Measurements from ENCODE around the gene CNTN4. TPM values are rescaled to one million over a fixed set of nuclear protein-coding genes. Genes with fewer than 3 reads are reported as not detected.

Gene CNTN4
- total RNA-seq, 1 experiment from 2014 or later: 1.6 TPM

GRCh38 chr3:2078821-2079220 lies 19.8 kb upstream of the CNTN4 start:
- Mint-ChIP-seq H3K4me1 (no peaks in the 10 kb centered on the region), H3K36me3 (ENCODE audit: insufficient read depth in 1 of 3, low read depth in 3 of 3) (peaks cover 0 to 6% (median 0%) of the 10 kb centered on the region in 3 experiments; a peak in 2 of 7 replicates), H3K4me3 (no peak overlapping the region), H3K27ac (no peak overlapping the region), H3K9me3 (peaks cover 0 to 6% of the 10 kb centered on the region in 2 experiments; a peak in 2 of 5 replicates), H3K27me3 (ENCODE audit: low read depth) (no peaks in the 10 kb centered on the region)
- Histone ChIP-seq H3K9ac (ENCODE audit: extremely low read depth, insufficient read length, low read length) (no peak overlapping the region), H2BK120ac (ENCODE audit: low read depth, low read length, poor library complexity, severe bottlenecking) (no peak overlapping the region), H3K79me1 (ENCODE audit: insufficient read depth, low read depth, low read length, poor library complexity, severe bottlenecking) (no peaks in the 10 kb centered on the region), H3K23me2 (ENCODE audit: insufficient read length, low read depth, low read length, poor library complexity, severe bottlenecking) (no peaks in the 10 kb centered on the region), H4K5ac (ENCODE audit: insufficient read length, low read depth, low read length) (no peak overlapping the region), H4K8ac (replicated peaks; ENCODE audit: insufficient read length, low read depth, low read length) (no peak overlapping the region), H2BK12ac (ENCODE audit: insufficient read length, low read depth, low read length) (no peak overlapping the region), H3K23ac (ENCODE audit: insufficient read length, low read depth, low read length) (no peak overlapping the region), H2BK15ac (ENCODE audit: low read depth, low read length) (no peak overlapping the region), H3K27me3 (ENCODE audit: insufficient read depth, low read length) (no peaks in the 10 kb centered on the region), H3K4ac (ENCODE audit: low read depth, low read length) (no peak overlapping the region), H3K27ac (ENCODE audit: insufficient read length, low read depth, low read length) (no peak overlapping the region), H3K4me1 (ENCODE audit: insufficient read depth, low read length) (no peaks in the 10 kb centered on the region), H3K9me3 (ENCODE audit: control insufficient read depth, low read depth, low read length) (no peaks in the 10 kb centered on the region), H2BK20ac (ENCODE audit: low read depth, low read length, poor library complexity, severe bottlenecking) (no peak overlapping the region), H4K91ac (ENCODE audit: insufficient read length, low read depth, low read length) (no peak overlapping the region), H2AK5ac (ENCODE audit: insufficient read length, low read length) (no peak overlapping the region), H3T11ph (ENCODE audit: low read length) (no peak overlapping the region), H2BK5ac (ENCODE audit: insufficient read length, low read length) (no peak overlapping the region), H3K4me2 (ENCODE audit: insufficient read depth, insufficient read length, low read length) (no peak overlapping the region), H2AFZ (ENCODE audit: low read length) (no peak overlapping the region), H3K56ac (ENCODE audit: insufficient read length, low read depth, low read length) (no peak overlapping the region), H3K14ac (ENCODE audit: insufficient read depth, low read length) (no peak overlapping the region), H4K20me1 (ENCODE audit: control insufficient read depth, insufficient read depth, insufficient read length) (no peaks in the 10 kb centered on the region), H3K18ac (ENCODE audit: insufficient read length, low read depth, low read length) (no peak overlapping the region), H3K79me2 (ENCODE audit: insufficient read depth, low read length) (no peaks in the 10 kb centered on the region)
- TF ChIP-seq CTCF (conservative IDR thresholded peaks at IDR 0.05): no peak
- no CpG with 5 or more reads among the region's 3 CpGs for WGBS (ENCODE audit: extremely low coverage, insufficient read length, low lambda C conversion rate)
- DNase-seq: no peak

Data from H9 (cell line).